BE2C (cell line): ENCODE results near the gene SURF2.
"Not testable (repeated sequence)": the region's sequence is repeated elsewhere in the genome, so short reads cannot be mapped to it uniquely, and the experiment has no call there.

Experiments
- DNase-seq: peaks from one replicate; pipeline ENCODE4 v3.0.0-alpha.2; 2020
- H3K27me3 ChIP-seq: fragments of 250-450 bp; sonication (Bioruptor Pico); 2 replicates; pipeline ENCODE4 v1.5.1; 2020; ENCODE audit warnings: mild to moderate bottlenecking
- H3K36me3 ChIP-seq: fragments of 250-450 bp; sonication (Bioruptor Pico); 2 replicates; pipeline ENCODE4 v1.5.1; 2020; ENCODE audit warnings: mild to moderate bottlenecking
- H3K4me1 ChIP-seq: fragments of 250-450 bp; sonication (Bioruptor Pico); 2 replicates; pipeline ENCODE4 v1.5.1; 2020
- H3K4me3 ChIP-seq: 2 replicates; pipeline ENCODE4 v1.5.1; 2011; ENCODE audit warnings: low read depth, low read length
- H3K9me3 ChIP-seq: fragments of 250-450 bp; sonication (Bioruptor Pico); 2 replicates; pipeline ENCODE4 v1.5.1; 2020
- TF ChIP-seq, protein P1 (sequence below): IDR thresholded peaks from 2 replicates; pipeline ENCODE4 v1.5.1; 2012; ENCODE audit warnings: mild to moderate bottlenecking, low read depth, low read length

Gene SURF2

GRCh38 chr9:133334161-133334560 lies 22.2 kb upstream of the SURF2 start:
- Histone ChIP-seq H3K4me1 (no peaks in the 10 kb centered on the region), H3K9me3 (no peaks in the 10 kb centered on the region), H3K27me3 (no peaks in the 10 kb centered on the region), H3K4me3 (no peak overlapping the region), H3K36me3 (peaks cover 48% of the 10 kb centered on the region)
- TF ChIP-seq, protein P1, sequence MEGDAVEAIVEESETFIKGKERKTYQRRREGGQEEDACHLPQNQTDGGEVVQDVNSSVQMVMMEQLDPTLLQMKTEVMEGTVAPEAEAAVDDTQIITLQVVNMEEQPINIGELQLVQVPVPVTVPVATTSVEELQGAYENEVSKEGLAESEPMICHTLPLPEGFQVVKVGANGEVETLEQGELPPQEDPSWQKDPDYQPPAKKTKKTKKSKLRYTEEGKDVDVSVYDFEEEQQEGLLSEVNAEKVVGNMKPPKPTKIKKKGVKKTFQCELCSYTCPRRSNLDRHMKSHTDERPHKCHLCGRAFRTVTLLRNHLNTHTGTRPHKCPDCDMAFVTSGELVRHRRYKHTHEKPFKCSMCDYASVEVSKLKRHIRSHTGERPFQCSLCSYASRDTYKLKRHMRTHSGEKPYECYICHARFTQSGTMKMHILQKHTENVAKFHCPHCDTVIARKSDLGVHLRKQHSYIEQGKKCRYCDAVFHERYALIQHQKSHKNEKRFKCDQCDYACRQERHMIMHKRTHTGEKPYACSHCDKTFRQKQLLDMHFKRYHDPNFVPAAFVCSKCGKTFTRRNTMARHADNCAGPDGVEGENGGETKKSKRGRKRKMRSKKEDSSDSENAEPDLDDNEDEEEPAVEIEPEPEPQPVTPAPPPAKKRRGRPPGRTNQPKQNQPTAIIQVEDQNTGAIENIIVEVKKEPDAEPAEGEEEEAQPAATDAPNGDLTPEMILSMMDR: no peak
- peak; percentile 3 for DNase-seq

DNA sequence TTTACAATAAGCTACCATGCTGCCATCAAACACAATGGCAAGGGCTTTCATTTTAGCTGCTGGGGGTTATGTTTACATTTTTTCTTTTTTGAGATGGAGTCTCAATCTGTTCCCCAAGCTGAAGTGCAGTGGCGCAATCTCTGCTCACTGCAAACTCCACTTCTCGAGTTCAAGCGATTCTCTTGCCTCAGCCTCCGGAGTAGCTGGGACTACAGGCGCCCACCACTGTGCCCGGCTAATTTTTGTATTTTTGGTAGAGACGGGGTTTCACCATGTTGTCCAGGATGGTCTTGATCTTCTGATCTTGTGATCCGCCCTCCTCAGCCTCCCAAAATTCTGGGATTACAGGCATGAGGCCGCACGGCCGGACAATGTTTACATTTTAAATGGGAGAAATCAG lies 21.5 kb upstream of the SURF2 start:
- H3K4me1 ChIP-seq, H3K27me3 ChIP-seq, H3K9me3 ChIP-seq: not testable (repeated sequence)
- peak; percentile 0 for DNase-seq
- H3K4me3 ChIP-seq: peak overlapping the region; percentile 97
- H3K36me3 ChIP-seq: peaks cover 52% of the 10 kb centered on the region

DNA sequence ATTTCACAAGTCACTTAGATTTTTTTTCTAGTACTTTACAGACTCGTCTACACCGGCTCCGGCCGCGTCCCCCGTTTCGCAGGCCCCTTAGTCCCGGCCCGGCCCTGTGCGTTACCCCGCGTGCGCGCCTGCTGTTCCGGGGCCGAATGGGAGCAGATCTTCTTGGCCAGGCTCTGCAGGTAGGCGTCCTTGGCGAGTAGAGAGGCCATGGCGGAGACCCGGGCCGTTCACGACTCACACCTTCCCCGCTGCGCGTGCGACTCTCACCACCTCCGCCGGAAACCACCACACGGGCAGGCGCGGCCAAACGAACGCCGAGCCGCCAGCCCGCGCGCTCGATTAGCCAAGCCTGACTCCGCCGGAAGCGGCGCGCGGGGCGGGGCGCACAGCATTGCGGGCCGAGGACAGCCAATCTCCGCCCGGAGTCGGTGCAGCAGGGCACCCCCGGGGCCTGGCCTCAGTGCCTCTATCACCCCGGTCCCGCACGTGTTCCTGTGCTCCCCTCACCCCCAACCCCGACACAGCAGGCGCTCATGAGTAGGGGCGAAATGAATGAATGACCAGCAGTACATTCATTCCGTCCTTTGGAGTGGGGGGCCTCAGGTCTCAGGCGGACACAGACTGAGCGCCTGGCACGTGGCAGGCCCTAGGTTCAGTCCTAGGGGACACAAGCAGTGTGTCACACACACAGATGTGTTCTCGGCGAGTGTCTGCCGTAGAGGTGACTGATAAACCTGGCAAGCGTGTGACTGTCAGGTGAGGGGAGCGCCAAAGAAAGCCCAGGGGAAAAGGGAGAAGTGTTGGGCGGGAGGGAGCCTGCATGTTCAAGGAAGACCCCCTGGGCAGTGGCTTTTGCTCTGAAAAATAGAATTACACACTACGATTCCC lies 20.2 kb upstream of the SURF2 start, which contains the start of gene SURF6:
TSS of gene SURF6 (minus strand) at position 265 of the 888 bp plus-strand sequence. CDS start at position 209, 56 bp downstream.
- no peaks in the 10 kb centered on the region for H3K9me3 ChIP-seq

GRCh38 chr9:133339641-133340040 lies 16.7 kb upstream of the SURF2 start:
- Histone ChIP-seq H3K36me3 (peaks cover 55% of the 10 kb centered on the region), H3K4me3 (no peak overlapping the region), H3K9me3 (no peaks in the 10 kb centered on the region), H3K27me3 (no peaks in the 10 kb centered on the region), H3K4me1 (no peaks in the 10 kb centered on the region)
- TF ChIP-seq, protein P1: no peak
- no peak for DNase-seq

More for the DNA sequence above, 20.2 kb upstream of the SURF2 start, which contains the start of gene SURF6:
- Histone ChIP-seq H3K36me3 (peaks cover 55% of the 10 kb centered on the region), H3K4me3 (peak within 1 kb of the TSS; percentile 97), H3K4me1 (no peaks in the 10 kb centered on the region), H3K27me3 (no peaks in the 10 kb centered on the region)
- DNase-seq: peak; percentile 94
- TF ChIP-seq, protein P1: no peak

GRCh38 chr9:133340256-133340655 lies 16.1 kb upstream of the SURF2 start:
- Histone ChIP-seq H3K4me1 (no peaks in the 10 kb centered on the region), H3K4me3 (no peak overlapping the region), H3K27me3 (no peaks in the 10 kb centered on the region), H3K9me3 (no peaks in the 10 kb centered on the region), H3K36me3 (peaks cover 58% of the 10 kb centered on the region)
- TF ChIP-seq, protein P1: no peak
- DNase-seq: no peak

- no peaks in the 10 kb centered on the region for H3K27me3 ChIP-seq
- no peaks in the 10 kb centered on the region for H3K4me1 ChIP-seq
- peaks cover 64% of the 10 kb centered on the region for H3K36me3 ChIP-seq
- no peak overlapping the region for H3K4me3 ChIP-seq
- TF ChIP-seq, protein P1: no peak
- DNase-seq: no peak
- H3K9me3 ChIP-seq: no peaks in the 10 kb centered on the region
Measured at GRCh38 chr9:133340916-133341315, 15.4 kb upstream of the SURF2 start.
